ENCODE data around the gene CAV1.
A peak's percentile ranks its signal among the peaks of the same experiment; 100 is the strongest.
"Not testable (repeated sequence)": the region's sequence is repeated elsewhere in the genome, so short reads cannot be mapped to it uniquely, and the experiment has no call there.

The CAV1 gene, protein sequence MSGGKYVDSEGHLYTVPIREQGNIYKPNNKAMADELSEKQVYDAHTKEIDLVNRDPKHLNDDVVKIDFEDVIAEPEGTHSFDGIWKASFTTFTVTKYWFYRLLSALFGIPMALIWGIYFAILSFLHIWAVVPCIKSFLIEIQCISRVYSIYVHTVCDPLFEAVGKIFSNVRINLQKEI

DNA sequence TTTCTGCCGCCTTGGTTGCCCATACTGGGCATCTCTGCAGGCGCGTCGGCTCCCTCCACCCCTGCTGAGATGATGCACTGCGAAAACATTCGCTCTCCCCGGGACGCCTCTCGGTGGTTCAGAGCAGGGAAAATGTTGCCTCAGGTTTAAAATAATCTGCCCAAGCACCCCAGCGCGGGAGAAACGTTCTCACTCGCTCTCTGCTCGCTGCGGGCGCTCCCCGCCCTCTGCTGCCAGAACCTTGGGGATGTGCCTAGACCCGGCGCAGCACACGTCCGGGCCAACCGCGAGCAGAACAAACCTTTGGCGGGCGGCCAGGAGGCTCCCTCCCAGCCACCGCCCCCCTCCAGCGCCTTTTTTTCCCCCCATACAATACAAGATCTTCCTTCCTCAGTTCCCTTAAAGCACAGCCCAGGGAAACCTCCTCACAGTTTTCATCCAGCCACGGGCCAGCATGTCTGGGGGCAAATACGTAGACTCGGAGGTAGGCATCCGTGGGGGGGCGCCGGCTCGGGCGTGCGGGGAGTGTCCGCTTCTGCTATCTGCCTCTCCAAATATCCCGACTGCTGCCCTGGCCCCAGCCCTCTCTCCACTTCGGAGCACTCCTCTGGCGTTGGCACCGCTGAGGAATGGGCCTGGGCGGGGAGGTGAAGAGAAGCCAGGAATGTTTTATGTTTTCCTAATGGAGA, at the start of gene CAV1:
TSS of gene CAV1 (plus strand) at position 428 of the 689 bp plus-strand sequence. CDS start at position 455, 27 bp downstream.
- peak; percentile 23 for DNase-seq

DNA sequence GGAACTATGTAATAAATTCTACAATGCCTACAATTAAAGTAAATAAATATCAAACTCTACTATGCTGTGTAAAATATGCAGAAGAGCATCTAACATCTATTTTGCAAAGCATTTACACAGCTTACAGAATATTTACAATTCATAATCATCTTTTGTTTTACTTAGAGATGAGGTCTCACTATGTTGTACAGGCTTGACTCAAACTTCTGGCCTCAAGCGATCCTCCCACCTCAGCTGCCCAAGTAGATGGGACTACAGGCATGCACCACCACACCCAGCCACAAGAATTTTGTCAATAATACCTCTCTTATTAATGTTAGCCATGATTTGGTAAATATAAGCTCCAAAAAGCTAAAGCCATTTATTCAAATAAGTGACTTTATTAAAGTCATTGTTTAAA, 47.2 kb upstream of the CAV1 start:
- no peak for DNase-seq

DNA sequence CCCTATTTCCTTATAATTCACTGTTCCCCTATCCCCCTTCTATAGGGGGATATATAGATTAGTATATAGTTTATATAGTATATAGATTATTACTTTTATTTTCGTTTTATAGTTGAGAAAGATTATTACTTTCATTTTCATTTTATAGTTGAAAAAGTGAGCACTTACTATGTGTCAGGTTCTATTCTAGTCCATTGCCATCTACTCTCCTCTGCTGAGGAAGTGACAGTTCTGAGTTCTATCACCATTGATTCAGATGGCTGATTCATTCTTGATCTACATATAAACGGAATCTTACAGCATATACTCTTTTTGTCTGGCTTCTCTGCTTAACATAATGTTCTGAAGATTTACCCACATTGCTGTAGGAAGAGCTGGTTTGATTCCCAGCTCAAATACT, 46.0 kb upstream of the CAV1 start:
- DNase-seq: no peak

DNA sequence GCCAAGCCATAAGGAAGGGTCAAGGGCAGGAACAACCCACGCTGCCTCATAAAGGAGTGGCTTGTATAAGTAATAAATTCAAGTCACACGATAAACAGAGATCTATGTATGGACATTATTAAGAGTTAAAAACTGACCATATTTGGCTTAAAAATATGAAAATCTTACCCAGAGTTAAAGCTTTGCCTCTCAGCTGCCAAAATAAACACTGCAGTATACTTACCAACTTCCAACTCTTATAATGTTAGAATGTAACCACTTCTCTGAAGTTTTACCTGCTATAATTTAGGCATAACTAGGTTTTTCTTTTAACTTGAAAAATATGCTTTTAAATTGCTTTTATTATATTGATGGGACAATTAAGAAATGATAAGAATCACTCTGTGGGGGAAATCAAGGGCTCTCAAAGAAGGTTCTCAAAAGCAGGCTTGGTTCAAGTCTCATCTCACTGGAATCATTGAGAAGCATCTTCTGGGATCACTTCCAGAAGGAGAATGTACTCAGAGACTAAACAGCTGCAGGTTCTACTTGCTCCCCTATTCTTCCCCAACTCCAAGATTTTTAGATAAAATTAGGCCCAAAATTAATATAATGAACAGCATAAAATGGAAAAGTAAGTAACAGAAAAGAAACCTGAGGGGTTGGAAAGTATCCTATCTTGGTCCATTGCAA, 41.4 kb upstream of the CAV1 start:
- no peak for DNase-seq

DNA sequence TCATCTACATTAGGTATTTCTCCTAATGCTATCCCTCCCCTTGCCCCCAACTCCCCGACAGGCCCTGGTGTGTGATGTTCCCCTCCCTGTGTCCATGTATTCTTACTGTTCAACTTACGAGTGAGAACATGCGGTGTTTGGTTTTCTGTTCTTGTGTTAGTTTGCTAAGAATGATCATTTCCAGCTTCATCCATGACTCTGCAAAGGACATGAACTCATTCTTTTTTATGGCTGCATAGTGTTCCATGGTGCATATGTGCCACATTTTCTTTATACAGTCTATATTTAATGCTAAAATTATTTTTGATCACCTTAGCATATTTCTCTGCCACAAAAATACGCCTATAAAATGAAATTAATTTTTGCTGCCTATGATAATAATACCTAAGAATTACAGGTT, 40.4 kb upstream of the CAV1 start:
- not testable (repeated sequence) for DNase-seq

DNA sequence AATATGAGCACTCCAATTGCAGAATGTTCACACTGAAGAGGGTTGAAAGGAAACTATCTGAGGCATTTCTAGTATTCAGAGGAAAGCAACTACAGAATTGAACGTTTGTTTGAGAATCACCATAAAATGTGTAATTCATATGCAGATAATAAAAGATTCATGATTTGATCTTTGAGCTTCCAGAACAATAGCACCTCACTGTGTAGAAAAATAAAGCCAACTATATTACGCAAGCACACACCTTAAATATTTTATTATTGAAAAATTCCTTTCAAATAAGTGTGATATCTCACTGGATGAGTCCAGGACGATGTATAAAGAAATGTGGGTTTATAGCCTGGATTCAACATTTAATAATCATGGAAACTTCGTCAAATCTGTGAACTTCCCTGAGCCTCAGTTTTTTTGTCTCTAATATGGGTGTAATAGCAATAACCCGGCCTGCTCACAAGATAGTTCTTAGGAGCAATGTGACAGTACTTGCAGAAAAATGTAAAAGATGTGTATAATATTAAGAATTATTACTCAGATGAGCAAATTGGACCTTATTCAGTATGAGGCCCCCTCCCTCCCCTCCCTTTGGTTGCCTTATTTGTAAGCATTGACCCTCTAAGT, 36.8 kb upstream of the CAV1 start:
- DNase-seq: no peak

DNA sequence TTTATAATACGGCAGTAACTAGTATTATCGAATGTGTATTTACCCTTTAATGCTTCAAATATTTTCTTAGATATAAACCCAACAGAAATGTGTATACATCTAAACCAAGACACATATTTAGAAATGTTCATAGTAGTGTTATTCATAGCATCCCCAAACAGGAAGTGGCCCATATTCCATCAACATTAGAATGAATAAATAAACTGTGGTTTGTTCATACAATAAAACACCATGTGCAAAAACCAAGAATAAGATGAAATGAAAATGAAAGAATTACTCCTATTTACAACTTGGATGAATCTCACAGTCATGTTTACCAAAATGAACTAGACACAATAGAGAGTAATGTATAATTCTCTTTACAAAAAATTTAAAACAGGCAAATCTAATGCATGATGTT, 34.5 kb upstream of the CAV1 start:
- DNase-seq: no peak

DNA sequence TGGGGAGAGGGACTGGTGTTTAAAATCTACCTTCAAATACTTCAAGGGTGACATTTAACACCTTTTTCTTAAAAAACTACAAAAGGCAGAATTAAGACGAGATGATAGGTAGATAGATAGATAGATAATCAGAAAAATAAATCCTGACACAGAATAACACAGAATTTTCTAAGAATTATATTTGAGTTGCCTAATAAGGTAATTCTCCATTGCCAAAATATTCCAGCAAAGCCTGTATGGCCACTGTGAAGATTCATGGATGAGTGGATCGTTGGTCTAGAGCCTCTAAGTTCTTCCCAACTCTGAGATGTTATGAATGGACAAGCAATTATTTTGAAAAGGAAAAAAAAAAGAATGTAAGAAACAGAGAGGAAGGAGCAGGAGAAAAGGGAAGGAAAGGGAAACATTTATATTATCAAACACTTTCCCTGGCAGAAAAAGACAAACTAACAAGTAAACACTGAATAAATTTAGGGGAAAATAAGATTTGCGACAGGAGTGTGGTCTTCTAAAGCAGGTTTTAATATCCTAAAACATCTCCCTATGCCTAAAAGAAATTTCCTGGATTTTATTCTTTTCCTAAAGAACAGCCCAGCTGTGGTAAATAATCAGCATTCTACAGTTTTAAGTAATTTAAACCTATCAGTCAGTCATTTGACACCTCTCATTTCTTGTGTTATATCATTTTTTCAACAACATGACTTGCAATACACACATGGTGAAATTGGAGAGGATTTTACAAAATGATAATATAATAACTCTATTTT, 32.8 kb upstream of the CAV1 start:
- DNase-seq: no peak

DNA sequence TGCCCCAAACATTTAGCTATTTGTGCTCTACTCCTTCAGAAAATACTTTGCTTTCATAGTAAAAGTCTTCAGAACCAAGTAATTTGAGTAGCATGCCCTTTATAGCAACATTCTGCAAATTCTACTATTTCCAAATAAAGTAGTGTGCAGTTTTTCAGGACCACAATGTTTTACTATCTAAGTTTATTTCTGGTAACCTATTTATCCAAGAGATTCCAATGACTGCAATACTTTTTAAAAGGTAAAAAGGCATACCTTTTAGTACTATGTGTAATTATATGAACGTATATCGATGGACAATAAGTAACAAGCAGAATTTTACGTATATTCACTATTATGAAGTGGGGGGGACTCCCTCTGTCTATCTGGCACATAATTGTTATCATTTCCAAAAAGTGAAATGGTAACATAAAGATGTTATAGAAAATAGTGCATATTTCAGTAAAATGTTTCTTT, 32.2 kb upstream of the CAV1 start:
- no peak for DNase-seq

DNA sequence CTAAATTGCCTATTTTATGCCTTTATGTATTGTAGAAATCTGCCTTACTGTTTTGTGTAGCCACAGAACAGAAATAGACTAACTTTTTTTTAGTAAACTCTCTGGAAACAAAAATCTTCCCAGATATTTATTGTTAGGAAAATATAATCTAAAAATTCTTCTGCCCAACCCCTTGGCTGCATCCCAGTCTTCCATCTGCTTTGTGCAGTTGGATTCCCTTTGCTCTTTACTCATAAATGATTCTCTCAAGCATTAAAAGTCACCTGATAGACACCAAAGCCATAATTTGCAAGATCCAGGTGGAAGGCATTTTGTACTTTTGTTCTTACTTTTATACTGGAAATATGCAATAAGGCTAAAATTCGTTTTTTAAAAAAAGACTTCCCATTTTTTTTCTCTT, 31.4 kb upstream of the CAV1 start:
- no peak for DNase-seq

DNA sequence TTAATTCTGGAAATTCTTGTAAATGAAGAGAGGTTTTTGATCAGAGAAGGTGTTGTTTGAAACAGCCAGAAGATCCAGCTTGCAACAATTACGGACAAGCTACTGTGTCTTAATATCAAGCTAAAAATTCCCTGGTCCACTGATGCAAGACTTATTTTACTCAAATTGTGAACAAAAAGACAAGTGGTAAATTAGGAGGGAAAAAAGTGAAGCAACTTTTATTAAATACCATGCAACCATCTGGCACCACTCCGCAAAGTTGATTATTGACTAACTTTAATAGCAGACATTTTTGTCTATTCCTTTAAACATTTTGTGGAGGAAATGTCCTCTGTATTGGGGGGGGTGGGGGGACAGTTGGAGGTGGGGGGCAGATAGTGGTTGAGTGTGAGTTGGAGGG, 30.4 kb upstream of the CAV1 start:
- DNase-seq: no peak

DNA sequence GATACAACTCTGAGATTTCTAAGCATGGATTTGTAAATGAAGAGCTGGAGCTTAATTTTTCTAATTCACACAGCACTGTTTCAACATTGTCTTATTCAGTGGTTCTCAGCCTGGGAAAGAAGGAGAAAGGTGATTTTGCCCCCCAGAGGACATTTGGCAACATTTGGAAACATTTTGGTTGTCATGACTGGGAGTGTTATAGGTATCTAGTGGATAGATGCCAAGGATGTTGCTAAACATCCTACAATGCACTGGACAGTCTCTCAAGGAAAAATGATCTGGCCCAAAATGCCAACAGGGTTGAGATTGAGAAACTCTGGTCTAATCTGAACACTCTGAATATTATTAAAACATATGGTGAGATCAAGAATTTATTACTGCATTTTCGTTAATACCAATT, 29.1 kb upstream of the CAV1 start:
- no peak for DNase-seq

DNA sequence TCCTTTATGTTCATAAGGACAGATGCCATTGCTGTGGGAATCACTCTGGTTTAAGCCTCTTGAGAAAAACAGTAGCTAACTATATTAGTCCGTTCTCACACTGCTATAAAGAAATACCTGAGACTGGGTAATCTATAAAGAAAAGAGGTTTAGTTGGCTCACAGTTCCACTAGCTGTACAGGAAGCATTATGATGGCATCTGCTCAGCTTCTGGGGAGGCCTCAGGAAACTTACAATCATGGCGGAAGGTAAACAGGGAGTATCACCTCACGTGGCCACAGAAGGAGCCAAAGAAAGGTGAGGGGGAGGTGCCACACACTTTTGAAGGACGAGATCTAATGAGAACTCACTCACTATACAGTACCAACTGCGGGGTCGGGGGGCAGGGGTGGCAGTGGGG, 28.2 kb upstream of the CAV1 start:
- DNase-seq: no peak

DNA sequence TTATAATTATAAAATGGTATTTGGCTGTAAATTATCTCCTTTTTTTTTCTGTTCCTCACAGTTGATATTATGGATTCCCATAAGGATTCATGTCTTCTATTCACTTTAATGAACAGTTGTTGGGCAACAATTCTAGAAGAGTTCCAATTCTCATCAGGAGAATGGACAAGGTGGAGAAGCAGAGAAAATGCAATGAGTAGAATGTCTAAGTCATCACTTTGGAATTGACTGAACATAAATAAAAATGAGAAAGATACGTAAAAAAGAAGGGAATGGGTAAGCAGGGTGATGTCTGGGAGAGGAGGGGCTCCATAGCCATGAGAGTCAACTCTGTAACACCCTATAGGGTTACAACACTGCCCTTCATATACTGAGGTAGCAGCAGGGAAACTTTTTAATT, 27.1 kb upstream of the CAV1 start:
- DNase-seq: no peak

DNA sequence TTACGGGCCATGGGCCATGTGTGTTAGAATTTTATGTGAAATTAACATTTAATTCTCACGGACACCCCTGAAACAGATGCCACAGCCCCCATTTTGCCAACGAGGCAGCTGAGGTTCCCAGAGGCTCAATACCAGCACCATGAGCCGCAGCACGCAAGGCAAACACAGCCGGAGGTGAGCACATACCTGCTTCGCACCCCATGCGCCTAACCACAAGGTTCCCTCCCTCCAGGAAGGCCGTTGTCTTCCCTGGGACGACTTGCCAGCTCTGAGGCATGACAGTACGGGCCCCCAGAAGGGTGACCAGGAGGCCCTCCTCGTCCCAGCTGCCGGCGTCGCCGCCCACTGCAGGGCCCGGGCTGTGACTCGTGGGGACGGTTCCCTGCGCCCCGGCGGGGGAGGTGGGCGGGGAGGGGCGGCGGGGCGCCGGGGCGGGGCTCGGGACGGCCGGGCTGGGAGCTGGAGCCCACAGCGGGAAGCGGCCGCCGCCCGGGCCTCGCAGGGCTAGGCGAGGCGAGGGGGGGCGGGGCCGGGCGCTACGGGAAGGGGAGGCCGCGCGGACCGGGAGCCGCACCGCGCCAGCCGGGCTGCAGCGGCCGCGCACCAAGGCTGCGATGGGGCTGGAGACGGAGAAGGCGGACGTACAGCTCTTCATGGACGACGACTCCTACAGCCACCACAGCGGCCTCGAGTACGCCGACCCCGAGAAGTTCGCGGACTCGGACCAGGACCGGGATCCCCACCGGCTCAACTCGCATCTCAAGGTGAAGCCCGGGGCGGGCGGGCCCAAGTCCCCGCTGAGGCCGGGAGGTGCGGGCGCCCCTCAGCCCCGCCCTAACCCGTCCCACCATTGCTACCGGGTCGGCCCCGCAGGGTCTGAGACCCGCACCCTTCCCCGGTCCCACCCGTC, 25.4 kb upstream of the CAV1 start, which contains the start of gene CAV2:
TSS of gene CAV2 (plus strand) at position 571 of the 910 bp plus-strand sequence. CDS start at position 615, 44 bp downstream.
- no peak for DNase-seq

DNA sequence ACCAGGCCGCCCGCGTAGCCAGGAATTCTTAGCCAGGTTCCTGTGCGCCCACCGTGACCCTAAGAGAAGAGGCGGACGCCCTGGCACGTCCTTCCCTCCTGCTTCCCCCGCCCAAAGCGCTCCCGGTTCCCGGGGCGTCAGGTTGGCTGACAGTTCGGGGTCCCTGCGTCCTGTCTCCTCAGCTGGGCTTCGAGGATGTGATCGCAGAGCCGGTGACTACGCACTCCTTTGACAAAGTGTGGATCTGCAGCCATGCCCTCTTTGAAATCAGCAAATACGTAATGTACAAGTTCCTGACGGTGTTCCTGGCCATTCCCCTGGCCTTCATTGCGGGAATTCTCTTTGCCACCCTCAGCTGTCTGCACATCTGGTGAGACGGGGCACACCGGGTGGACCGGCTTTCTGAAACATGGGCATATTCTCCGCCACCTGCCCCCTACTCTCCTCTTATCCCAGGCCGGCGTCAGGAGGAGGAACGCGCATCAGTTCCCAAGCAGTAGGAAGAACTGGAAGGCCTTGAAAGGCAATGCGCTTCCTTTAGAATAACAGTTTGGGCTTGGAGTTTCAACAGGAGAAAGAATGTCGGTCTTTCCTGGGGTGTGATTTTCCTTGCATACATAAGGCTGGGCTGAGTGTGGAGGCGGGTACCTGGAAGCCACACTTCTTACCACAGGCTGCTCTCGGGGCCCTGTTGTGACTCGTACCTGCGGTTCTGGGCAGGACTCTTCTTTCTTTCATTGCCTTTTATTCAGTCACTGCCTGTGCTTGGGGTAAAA, 24.6 kb upstream of the CAV1 start:
- DNase-seq: peak; percentile 13

DNA sequence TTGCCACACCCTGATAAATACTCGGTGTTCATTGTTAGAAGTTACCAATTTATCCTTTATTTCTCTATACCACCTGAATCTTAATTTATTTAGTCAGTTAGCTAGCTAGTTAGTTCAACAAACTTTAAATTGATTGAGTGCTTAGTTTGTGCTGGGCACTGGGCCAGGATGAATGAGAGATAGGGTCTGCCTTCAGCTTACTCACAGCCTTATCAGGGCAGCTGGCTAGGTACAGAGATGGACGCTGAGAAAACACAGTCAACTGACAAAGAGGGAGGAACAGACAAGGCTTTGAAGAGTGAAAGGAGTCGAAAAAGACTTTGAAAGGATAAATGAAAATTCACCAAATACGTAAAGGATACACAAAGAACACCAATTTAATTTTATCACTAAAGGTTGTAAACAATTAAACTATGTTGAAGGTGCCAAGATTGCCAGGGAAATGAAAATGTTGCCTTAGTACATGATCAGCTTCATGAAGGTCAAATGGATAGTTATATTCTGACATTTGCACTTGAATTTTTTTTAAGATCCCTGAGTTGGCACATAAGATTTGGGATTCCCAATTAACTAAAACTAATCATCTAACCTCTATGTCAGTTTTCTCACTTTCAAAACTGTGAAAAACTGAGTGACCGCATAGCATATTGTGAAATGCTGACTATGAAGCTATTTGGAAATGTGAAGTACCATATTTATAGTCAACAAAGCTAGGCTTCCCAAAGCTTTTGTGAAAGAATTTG, 23.2 kb upstream of the CAV1 start:
- no peak for DNase-seq

DNA sequence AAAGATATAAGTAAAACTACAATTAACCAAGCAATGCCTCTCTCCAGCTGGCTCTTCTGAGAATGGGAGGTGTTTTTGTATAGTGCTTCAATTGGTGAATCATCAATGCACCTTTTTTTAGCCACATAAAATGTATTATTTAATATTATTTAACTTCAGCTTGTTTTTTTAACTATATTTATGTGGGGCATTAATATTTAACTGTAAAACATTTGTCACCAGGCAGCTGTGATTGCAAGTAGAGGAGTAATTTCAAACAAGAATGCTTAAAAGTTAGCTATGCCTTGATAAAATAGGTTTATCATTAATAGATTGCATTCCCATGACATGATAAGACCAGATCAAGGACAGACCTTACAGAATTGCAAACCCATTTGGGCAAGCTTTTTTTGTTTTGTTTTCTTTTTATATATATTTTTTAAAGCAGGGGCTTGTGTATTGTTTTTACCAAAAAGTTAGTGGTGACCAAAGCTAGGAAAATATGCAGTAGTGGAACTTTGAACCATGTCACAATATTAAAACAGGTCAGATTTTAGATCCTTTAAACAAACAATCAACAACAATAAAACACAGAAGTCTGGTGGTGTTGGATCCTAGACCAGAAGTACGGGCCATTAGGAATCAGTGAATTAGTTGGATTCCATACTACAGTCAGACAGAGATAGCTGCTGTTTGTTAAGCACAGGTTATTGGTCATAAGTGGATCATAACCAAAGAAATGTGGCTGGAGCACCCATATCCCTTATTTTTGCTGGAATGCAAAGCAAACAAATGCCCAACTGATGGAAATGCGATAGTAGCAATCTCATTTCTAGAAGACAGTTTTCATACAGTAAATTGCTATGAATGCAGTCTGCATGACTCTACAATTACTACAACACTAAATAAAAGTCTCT, 22.4 kb upstream of the CAV1 start:
- no peak for DNase-seq

DNA sequence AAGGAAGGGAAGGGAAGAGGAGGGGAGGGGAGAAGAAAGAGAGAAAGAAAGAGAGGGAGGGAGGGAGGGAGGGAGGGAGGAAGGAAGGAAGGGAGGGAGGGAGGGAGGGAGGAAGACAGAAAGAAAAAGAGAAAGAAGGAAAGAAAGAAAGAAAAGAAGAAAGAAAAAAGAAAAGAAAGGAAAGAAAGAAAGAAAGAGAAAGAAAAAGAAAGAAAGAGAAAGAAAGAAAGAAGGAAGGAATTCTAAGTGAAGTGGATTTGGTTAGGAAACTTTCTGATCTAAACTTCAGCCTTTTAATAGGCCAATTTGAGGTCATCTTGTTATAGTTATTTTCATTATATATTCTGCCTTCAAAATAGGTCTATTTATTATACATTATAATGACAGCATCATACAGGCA, 21.0 kb upstream of the CAV1 start:
- DNase-seq: no peak
